Measurements from ENCODE around the gene UNCX.
"Not testable (repeated sequence)": the region's sequence is repeated elsewhere in the genome, so short reads cannot be mapped to it uniquely, and the experiment has no call there.

Gene UNCX

DNA sequence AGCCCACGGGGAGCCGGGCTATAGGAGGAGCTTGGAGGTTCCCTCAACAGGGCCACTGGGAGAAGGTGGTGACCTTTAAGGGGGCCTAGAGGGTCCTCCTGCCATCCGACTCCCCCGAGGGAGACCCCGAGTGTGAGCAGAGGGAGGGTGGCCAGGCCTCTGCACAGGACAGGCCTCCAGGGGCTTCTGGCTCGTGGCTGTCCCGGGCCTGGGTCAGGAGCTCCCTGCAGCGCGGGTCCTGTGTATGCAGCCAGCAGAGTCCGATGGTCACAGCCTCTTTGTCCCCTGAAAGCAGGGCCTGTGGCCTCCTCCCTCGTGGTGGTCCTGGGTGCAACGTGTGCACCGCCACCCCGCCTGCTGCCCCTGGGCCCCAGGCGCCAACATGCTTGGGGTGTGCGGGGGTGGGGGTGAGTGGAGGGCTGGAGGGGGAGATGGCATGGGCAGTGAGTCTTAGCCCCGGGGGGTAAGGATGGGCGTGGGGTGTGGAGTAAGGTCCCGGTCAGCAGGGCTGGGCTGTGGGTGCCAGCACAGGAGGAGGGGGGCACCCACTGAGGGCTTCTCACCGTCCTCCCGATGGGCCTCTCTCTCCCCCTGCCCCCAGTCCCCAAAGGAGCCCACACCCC lies 27.1 kb downstream of the UNCX start:
- DNase-seq = no peak

DNA sequence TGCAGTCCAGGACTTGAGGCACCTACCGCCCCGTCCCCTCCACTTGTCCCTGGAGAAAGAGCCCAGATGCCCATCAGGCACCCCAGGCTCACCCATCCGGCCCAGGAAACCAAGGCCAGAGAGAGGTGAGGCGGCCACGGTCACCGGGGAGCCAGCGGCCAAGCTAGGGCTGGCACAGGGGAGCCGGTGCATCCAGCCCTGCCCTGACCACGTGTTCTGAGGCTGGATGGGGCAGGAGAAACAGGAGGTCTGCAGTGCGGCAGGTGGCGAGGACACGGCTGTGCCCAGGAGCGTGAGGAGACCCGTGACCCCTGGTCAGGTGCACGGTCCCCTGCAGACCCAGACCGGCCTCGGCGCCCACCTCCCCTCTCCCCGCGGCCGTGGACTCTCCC lies 27.6 kb downstream of the UNCX start:
- no peak for DNase-seq

DNA sequence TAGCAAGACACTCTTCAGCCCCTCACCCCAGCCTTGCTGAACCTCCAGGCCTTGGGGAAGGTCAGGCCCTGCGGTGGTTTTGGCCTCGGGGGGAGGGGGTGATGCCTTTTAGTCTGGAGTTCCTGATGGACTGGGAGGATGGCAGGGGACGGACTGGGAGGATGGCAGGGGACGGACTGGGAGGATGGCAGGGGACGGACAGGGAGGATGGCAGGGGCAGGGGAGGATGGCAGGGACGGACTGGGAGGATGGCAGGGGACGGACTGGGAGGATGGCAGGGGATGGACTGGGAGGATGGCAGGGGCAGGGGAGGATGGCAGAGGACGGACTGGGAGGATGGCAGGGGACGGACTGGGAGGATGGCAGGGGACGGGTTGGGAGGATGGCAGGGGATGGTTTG lies 28.4 kb downstream of the UNCX start:
- not testable (repeated sequence) for DNase-seq

DNA sequence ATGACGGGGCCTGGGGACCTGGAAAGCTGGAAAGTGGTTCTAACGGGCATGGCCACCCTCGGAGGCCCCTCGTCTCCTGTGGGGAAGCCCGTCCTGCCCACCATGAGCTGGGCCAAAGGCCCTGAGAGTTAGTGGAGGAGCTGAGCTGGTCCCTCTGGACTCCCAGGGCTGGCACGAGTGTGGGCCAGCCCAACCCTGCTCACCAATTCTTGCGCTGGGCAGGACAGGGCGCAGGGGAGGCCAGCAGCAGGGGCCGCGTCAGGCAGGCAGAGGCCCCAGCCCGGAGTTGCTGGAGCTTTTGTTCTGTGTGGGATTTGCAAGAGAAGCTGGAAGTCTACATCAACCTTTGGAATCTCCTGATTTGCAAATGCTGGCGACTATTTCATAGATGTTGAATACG lies 29.8 kb downstream of the UNCX start:
- DNase-seq = no peak

DNA sequence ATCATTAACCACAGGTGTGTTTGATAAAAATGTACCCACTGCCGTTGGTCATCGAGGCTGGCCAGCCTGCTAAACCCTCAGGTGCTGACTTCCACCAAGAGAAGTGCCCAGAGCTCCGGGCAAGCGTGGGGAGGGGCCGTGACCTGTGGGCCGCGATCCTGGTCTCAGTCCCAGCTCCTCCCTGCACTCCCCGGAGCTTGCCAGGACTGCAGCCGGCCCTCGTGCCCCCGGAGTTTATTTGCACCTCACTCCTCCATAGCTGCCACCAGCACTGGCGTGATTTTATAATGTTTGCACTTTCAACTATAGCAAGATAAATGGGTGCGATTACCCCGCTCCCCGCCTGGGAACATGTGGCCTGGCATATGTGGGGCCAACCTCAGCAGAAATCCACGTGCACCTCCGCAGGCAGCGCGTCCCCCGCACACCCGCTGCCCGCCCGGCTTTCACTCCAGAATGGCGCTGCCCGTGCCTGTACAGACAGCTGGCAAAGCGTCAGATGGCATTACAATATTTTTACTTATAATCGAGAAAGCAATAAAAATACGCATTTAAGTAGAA lies 30.8 kb downstream of the UNCX start:
- DNase-seq = no peak

DNA sequence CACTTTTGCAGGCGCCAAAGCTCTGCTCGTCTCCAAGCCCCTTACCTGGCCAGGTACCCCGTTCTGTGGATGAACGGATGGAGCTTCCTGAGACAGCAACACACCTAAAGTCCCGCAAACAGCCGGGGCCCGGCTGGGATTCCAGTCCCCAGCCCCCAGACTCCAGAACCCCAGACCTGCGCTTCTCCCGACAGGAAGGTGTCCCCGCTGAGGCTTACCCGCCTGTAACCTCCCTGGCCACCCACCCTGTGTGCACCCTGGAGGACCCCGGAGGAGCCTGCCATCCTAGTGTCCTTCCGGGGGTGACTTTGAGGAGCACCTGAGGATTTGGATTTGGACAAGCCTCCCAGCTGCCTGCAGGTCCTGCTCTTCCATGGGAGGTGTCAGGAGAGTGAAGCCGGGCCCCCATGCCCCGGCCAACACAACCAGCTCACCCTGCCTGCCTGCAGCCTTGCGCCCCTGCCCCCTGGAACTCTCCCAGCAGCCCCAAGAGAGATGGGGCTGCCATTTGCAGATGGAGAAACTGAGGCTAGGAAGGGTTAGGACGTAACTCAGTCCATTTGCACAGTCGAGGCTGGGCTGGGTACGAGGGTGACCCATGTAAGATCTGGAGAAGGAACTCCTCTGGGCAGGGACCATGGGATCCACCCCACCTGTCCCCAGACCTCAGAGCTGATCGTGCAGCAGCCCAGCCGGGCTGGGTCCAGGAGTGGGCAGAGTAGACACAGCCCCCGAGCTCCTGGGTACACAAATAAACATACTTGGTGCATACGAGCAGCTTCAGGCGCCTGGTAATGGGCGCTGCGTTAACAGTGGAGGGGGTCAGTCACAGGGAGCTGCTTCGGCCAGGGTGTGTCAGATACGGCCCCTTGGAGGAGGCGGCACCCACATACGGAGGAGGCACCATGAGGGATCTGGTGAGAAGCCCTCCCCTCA lies 31.9 kb downstream of the UNCX start:
- no peak for DNase-seq

DNA sequence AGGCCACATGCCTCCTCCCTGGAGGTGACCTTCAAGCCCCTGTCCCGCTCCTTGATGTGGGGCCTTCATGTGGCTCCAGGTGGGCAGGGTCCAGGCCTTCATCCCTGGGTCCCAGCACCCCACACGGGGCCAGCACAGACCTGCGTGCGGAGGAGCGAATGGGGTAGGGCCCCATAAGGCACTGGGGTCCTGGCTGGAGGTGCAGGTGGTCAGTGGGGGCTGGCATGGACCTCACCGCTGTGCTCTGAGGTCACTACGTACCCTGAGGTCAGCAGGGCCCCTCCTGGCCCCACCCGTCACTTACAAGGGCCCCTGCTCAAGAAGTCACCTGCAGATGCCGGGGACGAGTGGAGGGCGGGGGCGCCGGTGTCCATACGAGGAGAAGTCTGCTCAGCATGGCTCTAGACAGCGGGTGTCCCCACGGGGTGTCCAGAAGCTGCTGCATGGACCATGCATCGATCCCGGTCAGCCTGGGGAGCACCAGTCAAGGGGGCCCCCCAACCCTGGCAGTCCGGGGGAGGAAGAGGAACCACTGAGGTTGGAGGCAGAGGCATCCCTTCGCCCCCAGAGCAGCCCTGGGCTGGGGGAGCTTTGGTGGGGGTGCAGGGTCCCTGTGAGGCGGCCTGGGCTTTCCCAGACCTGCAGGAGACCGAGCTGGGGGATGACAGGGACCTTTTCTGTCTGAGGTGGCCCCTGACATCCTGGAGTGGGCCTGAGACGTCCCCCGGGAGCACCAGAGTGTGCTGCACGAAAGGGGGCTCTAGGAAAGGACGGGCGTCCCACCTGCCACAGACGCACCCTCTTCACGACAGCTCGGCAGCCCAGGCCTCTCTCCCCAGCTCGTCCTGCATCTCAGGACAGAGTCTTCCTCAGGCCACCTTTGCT lies 34.6 kb downstream of the UNCX start:
- DNase-seq = no peak

DNA sequence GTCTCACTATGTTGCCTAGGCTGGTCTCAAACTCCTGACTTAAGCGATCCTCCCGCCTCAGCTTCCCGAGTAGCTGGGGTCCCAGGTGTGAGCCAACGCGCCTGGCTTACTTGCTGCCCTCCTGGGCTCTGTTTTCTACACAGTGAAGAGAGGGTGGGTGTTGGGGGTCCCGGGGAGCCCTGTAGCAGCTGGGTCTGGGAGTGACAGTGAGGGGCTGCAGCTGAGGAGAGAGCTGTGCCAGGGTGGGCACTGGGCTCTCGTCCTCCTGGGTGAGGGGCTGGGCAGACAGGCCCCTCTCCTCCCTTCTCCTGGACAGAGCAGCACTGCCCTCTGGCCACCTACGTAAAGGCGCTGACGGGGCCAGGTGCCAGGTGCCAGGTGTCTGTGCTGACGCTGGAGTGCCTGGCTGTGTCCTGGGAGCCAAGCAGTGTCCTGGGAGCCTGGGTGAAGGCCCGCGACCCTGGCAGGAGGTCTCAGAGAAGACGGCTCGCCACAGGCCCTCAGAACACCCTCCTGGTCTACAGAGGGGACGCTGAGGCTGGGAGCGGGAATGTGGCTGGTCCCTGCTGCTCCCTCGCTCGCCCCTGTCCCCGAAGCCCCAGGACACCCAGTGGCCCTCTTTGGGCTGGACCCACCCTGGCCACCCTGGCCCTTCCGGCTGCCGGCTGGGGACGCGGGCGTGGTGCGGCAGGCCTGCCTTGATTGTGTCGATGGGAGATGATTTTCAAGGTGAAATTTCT lies 35.6 kb downstream of the UNCX start:
- no peak for DNase-seq

DNA sequence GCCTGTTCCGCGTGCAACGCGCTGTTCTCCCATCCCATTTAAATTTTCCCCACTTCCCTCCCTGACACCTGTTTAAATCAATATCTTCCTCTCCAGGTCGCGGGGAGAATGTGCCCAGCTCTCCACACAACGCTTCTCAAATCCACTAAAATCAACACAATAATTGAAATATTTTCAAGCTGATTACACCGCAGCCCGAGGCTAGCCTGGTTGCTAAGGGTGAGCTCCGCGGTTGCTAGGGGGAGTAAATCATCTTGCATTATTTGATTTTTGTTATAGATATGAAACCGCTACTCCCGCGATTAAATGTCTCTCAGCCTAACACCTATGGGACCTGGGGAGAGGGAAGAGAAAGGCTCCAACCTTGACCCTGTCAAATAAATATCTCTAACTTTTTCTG lies 36.2 kb downstream of the UNCX start:
- no peak for DNase-seq

DNA sequence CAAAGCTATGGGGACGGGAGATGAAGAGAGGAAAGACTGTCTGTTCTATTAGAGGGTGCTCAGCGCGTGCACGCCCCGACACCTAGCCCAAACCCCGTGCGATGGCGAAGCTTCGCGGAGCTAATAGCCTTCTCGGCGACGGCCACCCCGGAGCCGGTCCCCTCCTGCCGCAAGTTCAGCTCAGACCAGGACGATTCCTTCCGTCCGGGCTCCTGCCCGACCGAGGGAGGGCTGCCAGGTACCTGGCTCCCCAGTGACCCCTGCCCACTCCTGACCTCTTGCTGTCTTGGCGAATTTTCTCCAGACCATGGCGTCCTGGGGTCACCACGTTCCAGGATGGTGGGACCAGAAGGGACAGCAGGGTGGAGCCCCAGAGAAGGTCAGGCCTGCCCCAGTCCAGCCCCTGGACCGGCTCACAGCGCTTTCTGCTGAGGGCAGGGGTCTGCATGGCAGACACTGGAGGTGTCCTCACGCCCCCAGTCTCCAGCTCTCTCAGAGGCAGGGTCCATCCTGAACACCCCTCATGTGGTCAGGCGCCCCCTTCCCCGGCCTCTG lies 36.7 kb downstream of the UNCX start:
- no peak for DNase-seq

DNA sequence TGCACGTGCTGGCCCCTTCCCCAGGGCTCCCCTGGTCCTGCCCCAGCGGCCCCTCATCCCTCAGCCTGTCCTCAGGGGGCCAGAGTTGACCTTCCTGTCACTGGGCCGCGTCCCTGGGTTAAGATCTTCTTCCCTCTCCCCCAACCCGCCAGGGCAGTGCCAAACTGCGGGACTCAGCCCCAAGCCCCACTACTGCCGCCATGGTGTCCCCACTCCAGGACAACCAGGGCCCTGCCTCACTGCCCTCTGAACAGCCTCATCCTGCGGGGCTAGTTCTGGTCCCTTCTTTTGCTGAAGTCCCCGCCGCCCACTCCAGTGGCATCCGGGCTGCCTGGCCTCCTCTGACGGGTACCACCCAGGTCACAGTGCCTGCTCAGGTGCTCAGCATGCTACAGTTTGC lies 37.5 kb downstream of the UNCX start:
- DNase-seq = no peak

DNA sequence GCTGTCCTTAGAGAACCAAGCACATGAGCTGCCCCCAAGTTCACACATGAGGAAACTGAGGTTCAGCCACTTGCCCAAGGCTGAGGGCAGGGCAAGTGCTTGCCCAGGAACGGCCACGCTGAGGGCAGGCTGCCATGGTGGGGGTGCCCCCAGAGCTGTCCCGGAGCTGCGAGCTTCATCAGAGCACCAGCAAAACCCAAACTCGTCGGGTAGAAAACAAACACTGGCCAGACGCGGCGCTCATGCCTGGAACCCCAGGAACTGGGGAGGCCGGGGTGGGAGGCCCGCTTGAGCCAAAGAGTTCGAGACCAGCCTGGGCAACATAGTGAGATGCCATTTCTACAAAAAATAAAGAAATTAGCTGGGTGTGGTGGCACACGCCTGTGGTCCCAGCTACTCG lies 38.4 kb downstream of the UNCX start:
- no peak for DNase-seq

DNA sequence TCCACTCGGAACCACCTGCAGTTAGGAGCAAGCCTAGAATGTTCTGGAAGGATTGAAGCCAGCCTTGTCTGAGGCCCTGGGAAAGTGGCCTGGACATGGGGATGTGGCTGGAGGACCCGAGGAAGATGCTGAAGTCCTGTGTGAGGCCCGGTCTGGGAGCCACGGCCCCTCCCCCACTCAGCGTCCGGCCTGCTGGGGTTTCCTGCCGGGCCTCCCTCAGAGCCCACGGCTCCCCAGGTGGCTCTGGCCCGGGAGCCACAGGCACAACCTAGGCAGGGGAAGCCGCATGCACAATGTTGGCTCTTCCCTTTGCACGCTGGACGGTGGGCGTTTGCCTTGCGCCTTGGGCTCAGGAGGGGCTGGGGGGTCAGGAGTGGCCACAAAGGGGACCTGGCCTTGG lies 39.0 kb downstream of the UNCX start:
- DNase-seq = no peak

DNA sequence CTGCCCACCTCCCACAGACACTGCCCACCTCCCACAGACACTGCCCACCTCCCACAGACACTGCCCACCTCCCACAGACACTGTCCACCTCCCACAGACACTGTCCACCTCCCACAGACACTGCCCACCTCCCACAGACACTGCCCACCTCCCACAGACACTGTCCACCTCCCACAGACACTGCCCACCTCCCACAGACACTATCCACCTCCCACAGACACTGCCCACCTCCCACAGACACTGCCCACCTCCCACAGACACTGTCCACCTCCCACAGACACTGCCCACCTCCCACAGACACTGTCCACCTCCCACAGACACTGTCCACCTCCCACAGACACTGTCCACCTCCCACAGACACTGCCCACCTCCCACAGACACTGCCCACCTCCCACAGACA lies 39.5 kb downstream of the UNCX start:
- DNase-seq = not testable (repeated sequence)

DNA sequence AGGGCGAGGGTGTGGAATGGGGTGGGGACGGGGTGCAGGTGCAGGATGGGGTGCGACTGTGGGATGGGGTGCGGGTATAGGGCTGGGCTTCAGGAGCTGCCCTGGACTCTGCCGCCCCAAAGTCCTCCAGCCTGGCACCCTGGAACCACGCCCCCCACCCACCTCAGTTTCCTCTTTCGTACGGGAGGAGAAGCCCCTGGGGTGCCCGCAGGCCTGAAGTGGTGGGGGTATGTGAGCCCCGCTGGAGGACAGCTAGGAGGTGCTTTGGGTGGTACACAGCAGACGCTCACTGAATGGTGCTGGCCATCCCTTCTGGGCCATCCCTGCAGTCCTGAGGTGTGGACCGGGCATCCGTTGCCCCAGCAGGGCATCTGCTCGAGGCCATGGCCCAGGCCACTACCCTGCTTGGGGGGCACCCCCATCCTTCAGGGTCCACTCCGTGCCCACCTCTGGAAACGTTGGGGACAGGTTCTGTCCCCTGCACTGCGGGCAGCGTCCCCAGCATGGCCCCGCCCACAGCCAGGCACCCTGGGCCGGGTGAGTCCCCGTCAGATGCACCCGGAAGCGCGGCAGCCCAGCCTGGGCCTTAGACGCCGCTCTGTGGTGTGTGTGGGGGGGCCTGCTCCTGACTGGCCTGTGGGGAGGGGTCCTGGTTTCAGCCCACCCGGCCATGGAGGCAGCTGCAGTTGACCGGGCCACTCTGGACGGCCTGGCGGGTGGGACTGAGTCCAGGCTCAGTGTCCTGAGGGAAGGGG lies 41.6 kb downstream of the UNCX start:
- DNase-seq = no peak

DNA sequence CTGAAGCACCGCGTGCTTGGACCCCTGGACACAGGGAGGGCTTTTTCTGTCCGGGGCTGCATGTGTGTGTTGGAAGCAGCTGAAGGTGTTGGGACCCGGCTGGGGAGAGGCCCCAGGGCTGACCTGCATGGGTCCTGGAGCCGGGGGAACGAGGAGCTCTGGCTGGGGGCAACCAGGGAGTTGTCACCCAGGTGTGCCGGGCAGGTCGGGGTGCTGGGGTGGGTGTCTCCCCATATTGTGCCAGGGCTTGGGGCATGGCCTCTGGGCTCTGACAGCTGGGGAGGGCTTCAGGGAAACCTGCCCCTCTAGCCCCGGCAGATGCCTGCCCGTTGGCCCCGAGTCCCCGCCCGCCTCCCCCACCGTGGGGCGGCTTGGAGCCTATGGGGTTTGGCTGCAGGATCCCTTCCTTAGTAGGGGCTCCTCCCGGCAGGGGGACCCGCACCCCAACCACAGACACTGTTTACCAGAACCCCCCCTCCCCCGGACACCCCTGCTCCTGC lies 42.3 kb downstream of the UNCX start:
- DNase-seq = no peak

DNA sequence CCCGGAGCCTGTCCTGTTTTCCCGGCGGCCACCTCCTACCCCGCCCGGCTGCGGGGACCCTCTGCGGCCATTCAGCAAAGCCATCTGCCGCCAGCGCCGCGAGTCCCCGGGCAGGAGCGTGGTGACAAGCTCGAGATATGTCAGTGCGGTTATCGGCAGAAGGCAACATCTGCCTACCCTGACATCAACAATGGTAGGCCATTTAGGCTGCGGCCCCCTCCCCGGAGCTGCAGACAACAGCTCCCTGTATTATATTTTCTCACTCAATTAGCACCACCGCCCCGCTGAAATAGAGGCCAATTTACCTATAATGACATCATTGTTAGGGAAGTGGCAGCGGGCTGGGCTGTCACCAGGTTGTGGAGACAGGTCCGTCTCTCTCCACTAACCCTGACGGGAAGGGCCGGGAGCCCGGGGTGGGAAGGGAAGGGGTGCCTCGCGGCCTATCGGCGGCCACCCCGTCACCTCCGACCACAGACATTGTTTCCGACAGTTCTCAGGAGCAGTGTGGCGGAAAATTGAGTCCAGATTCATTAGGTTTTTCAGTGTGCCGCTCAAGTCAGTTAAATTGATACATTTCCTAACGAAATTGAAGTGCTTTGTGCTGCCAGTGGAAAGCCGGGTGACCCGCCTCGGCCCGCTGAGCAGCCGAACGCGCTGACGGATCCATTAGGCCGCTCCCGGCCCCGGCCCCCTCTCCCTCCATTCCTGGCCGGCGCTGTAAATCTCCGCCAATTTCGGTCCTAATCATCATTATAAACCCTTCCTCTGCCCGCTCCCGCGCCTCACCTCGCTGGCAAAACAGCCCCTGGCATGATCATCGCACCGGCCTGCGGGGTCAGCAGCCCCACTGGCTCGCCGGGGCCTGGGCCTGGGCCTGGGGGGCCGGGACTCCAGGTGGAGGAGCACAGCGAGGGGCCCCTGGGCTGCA lies 43.0 kb downstream of the UNCX start:
- no peak for DNase-seq

DNA sequence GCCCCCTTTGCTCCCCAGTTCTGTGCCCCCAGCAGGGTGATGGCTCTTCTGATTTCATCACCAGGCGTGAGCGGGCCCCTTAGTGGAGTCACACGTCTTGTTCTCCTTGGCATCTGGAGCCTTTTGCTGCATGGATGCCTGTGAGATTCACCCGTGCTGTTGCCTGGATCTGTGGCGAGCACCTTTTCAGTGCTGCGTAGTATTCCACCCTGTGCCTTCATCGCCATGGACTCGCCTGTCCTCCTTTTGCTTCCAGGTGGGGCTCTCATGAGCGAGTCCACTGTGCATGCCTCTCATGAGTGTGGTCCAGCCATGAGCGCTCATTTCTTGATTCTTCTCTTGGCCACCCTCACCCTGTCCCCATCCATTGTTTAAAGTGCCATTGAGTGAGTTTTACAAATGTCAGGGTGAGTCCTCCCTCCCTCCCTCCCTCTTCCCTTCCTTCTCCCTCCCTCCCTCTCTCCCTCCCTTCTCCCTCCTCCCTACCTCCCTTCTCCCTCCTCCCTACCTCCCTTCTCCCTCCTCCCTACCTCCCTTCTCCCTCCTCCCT lies 44.0 kb downstream of the UNCX start:
- no peak for DNase-seq

DNA sequence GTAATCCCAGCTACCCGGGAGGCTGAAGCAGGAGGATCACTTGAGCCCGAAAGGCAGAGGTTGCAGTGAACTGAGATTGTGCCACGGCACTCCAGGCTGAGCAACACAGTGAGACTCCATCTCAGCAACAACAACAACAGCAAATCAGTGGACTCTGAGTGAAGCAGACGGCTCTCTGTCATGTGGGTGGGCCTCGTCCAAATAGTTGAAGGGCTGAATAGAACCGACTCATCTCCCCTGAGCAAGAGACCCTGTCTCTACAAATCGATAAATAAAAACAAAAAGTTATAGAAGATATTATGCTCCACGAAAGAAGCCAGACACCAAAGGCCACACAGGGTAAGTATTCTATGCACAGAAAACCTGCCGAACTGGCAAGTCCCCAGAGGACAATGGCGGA lies 45.9 kb downstream of the UNCX start:
- no peak for DNase-seq

DNA sequence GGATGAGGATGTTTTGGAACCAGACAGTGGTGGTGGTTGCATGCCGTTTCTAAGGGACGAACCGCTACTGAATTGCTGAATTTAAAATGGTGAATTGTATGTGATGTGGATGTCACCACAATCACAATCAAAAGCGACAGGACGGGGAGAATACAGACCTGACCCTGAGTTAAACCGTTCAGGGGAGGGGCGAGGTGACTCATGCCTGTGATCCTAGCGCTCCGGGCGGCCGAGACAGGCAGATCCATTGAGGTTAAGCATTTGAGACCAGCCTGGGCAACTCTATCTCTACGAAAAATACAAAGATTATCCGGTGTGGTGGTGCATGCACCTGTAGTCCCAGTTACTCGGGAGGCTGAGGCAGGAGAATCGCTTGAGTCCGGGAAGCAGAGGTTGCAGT lies 46.4 kb downstream of the UNCX start:
- no peak for DNase-seq
